Adipose tissue (tissue), 3 donors: ENCODE measurements around the gene GPHB5. TPM values are rescaled to one million over a fixed set of nuclear protein-coding genes. Genes with fewer than 3 reads are reported as not detected.
"Not testable (repeated sequence)": the region's sequence is repeated elsewhere in the genome, so short reads cannot be mapped to it uniquely, and the experiment has no call there.

Experiments used
- H3K27ac ChIP-seq: one replicate; pipeline ENCODE4 v1.5.1; 2013; ENCODE audit warnings: low read depth, low read length
- WGBS, 3 donors: extraction: QIAGEN DNeasy Blood & Tissue Kit; methylation state at CpG; one replicate each; pipeline ENCODE4 v1.1.7; 2013; 5-methylcytosine and 5-hydroxymethylcytosine counted together
- polyA plus RNA-seq, 3 donors: library from polyadenylated mRNA; stranded (reverse); fragments of 200-250 nt; gene quantifications; one replicate each; pipeline ENCODE4 v1.2.3, GENCODE V29; 2013
- donor health status: healthy with polysubstance abuse.
- donor health status: Bipolar disorder and iron deficiency.
- donor health status: healthy.

The GPHB5 gene
- polyA plus RNA-seq = not detected

- H3K27ac ChIP-seq = no peak within 1 kb of the TSS
Observed at GRCh38 chr14:63318835-63319234, at the start of gene GPHB5. GPHB5 (minus strand) TSS chr14:63318935; CDS start chr14:63317849, 1,086 bp downstream.

- H3K27ac ChIP-seq = no peak overlapping the region
Observed at GRCh38 chr14:63367742-63368364, 49.1 kb upstream of the GPHB5 start.

GRCh38 chr14:63362389-63362819 lies 43.7 kb upstream of the GPHB5 start:
- no peak overlapping the region for H3K27ac ChIP-seq
- WGBS, 3 donors = 32 to 51% (median 38%) methylated on average over 8 of the region's 8 CpGs

- no peak overlapping the region for H3K27ac ChIP-seq
- WGBS, 3 donors = 71 to 75% (median 73%) methylated on average over 4 of the region's 4 CpGs
Observed at GRCh38 chr14:63361790-63362189, 43.1 kb upstream of the GPHB5 start.

GRCh38 chr14:63357841-63358240 lies 39.1 kb upstream of the GPHB5 start:
- WGBS, 3 donors = 88 to 94% (median 91%) methylated on average over 7 of the region's 7 CpGs
- H3K27ac ChIP-seq = no peak overlapping the region

GRCh38 chr14:63345826-63346225 lies 27.1 kb upstream of the GPHB5 start:
- H3K27ac ChIP-seq = no peak overlapping the region
- 48 to 70% (median 67%) methylated on average over 3 of the region's 3 CpGs for WGBS, 3 donors

GRCh38 chr14:63344336-63344735 lies 25.6 kb upstream of the GPHB5 start:
- H3K27ac ChIP-seq = no peak overlapping the region
- 52 to 61% (median 60%) methylated on average over 4 of the region's 4 CpGs for WGBS, 3 donors

- whole genome bisulfite sequencing, 3 donors = 81 to 88% (median 87%) methylated on average over 1 of the region's 1 CpG
- H3K27ac ChIP-seq = no peak overlapping the region
Observed at GRCh38 chr14:63343878-63344277, 25.1 kb upstream of the GPHB5 start.

- 60 to 77% (median 74%) methylated on average over 7 of the region's 7 CpGs for WGBS, 3 donors
- no peak overlapping the region for H3K27ac ChIP-seq
Observed at GRCh38 chr14:63342371-63342770, 23.6 kb upstream of the GPHB5 start.

GRCh38 chr14:63328787-63329737 lies 10.3 kb upstream of the GPHB5 start:
- WGBS, 3 donors = 64 to 75% (median 68%) methylated on average over 6 of the region's 6 CpGs
- no peak overlapping the region for H3K27ac ChIP-seq

- WGBS, 3 donors = 87 to 92% (median 89%) methylated on average over 5 of the region's 5 CpGs
Observed at GRCh38 chr14:63326840-63327239, 8.1 kb upstream of the GPHB5 start.

GRCh38 chr14:63322897-63323573 lies 4.3 kb upstream of the GPHB5 start:
- WGBS, 3 donors = 49 to 57% (median 50%) methylated on average over 9 of the region's 9 CpGs

More at GRCh38 chr14:63326840-63327239, 8.1 kb upstream of the GPHB5 start:
- no peak overlapping the region for H3K27ac ChIP-seq

GRCh38 chr14:63322472-63322871 lies 3.7 kb upstream of the GPHB5 start:
- 81 to 87% (median 83%) methylated on average over 1 of the region's 1 CpG for WGBS, 3 donors
- H3K27ac ChIP-seq = no peak overlapping the region

More at GRCh38 chr14:63322897-63323573, 4.3 kb upstream of the GPHB5 start:
- H3K27ac ChIP-seq = no peak overlapping the region

GRCh38 chr14:63308723-63309317 lies 9.9 kb downstream of the GPHB5 start:
- no peak overlapping the region for H3K27ac ChIP-seq
- 53 to 64% (median 62%) methylated on average over 7 of the region's 7 CpGs for WGBS, 3 donors

- 84 to 95% (median 93%) methylated on average over 5 of the region's 5 CpGs for WGBS, 3 donors
- not testable (repeated sequence) for H3K27ac ChIP-seq
Observed at GRCh38 chr14:63304429-63304828, 14.3 kb downstream of the GPHB5 start.

GRCh38 chr14:63301891-63302534 lies 16.7 kb downstream of the GPHB5 start:
- no peak overlapping the region for H3K27ac ChIP-seq
- 62 to 66% (median 62%) methylated on average over 10 of the region's 10 CpGs for WGBS, 3 donors

- H3K27ac ChIP-seq = no peak overlapping the region
- 57 to 79% (median 70%) methylated on average over 2 of the region's 2 CpGs for WGBS, 3 donors
Observed at GRCh38 chr14:63300854-63301253, 17.9 kb downstream of the GPHB5 start.
